Activated T-cell treated with anti-CD3 and anti-CD28 coated beads, Interleukin-2, amount 50 U/mL, for 4 hours (primary cell): ENCODE results near the gene TAX1BP3. TPM values are rescaled to one million over a fixed set of nuclear protein-coding genes. Genes with fewer than 3 reads are reported as not detected.

Experiments used
- total RNA-seq, 3 donors: library from RNA; stranded (reverse); gene quantifications; one replicate each; pipeline ENCODE4 v1.2.1, GENCODE V29; 2021

The TAX1BP3 gene
- total RNA-seq, 3 donors from 2014 or later, result 8.9 to 10.6 (median 9.2) TPM

Other genes with a start within 250 kb of the TAX1BP3 start
- gene OR1E2, start 234.7 kb downstream of the TAX1BP3 start, total RNA-seq, result not detected
- gene SPATA22, start 196.8 kb downstream of the TAX1BP3 start, total RNA-seq, result not detected
- gene ASPA, start 192.6 kb downstream of the TAX1BP3 start, total RNA-seq, result not detected
- under 1 TPM; 0.45 to 0.84 (median 0.73) TPM for gene TRPV3, start 110.8 kb downstream of the TAX1BP3 start, total RNA-seq
- 1 to 10 TPM in 2 of 3 donors, under 1 TPM in 1; 0.96 to 1.4 (median 1.2) TPM for gene TRPV1, start 59.2 kb downstream of the TAX1BP3 start, total RNA-seq
- gene SHPK, start 32.3 kb downstream of the TAX1BP3 start, total RNA-seq, result 10 to 100 TPM in 2 of 3 donors, 1 to 10 TPM in 1; 9.1 to 14.7 (median 10.8) TPM
- gene CTNS, start 31.8 kb downstream of the TAX1BP3 start, total RNA-seq, result 10 to 100 TPM; 19.4 to 34.4 (median 21.5) TPM
- 10 to 100 TPM; 66.3 to 99.5 (median 98.0) TPM for gene EMC6, start 234 bp upstream of the TAX1BP3 start, total RNA-seq
- gene P2RX5, start 27.6 kb upstream of the TAX1BP3 start, total RNA-seq, result 10 to 100 TPM; 29.5 to 53.5 (median 30.8) TPM
- 10 to 100 TPM in 2 of 3 donors, 1 to 10 TPM in 1; 7.3 to 12.2 (median 11.1) TPM for gene HASPIN, start 55.3 kb upstream of the TAX1BP3 start, total RNA-seq
- gene ITGAE, start 132.6 kb upstream of the TAX1BP3 start, total RNA-seq, result 10 to 100 TPM; 15.0 to 20.6 (median 18.1) TPM
- 10 to 100 TPM; 33.2 to 39.1 (median 36.4) TPM for gene NCBP3, start 177.7 kb upstream of the TAX1BP3 start, total RNA-seq
- 1 to 10 TPM; 4.2 to 7.5 (median 7.4) TPM for gene CAMKK1, start 224.5 kb upstream of the TAX1BP3 start, total RNA-seq
- gene P2RX1, start 247.9 kb upstream of the TAX1BP3 start, total RNA-seq, result under 1 TPM; 0.13 to 0.52 (median 0.21) TPM